Thoracic aorta (tissue), 2 donors: Measurements from ENCODE around the gene HSPA12B. TPM values are rescaled to one million over a fixed set of nuclear protein-coding genes. Genes with fewer than 3 reads are reported as not detected.
A peak's percentile ranks its signal among the peaks of the same experiment; 100 is the strongest.

Experiments used
- ATAC-seq: fragments of 150-250 bp; one replicate; pipeline ENCODE4 v1.8.0; 2017; ENCODE audit warnings: low read depth; ENCODE audit not compliant: insufficient number of reproducible peaks, low FRiP score
- DNase-seq: peaks from one replicate; pipeline ENCODE4 v3.0.0-alpha.2; 2020; ENCODE audit warnings: low spot score
- H3K27ac ChIP-seq, 2 donors: fragments of 200-600 bp; sonication (generic); 1 replicate in 1 of 2; 2 replicates in 1 of 2; pipeline ENCODE4 v1.5.1; 2016; ENCODE audit warnings: mild to moderate bottlenecking in 2 of 2, moderate library complexity in 2 of 2
- H3K27me3 ChIP-seq: fragments of 200-600 bp; sonication (generic); replicated peaks from 2 replicates; pipeline ENCODE4 v1.6.0; 2016; ENCODE audit warnings: mild to moderate bottlenecking; ENCODE audit not compliant: insufficient read depth
- H3K36me3 ChIP-seq: fragments of 200-600 bp; sonication (generic); one replicate; pipeline ENCODE4 v1.5.1; 2016
- H3K4me1 ChIP-seq, 2 donors: fragments of 200-600 bp; sonication (generic); 1 replicate in 1 of 2; 2 replicates in 1 of 2; pipeline versions ENCODE4 v1.5.1 to v1.6.0; 2016; ENCODE audit warnings: low read depth in 2 of 2, mild to moderate bottlenecking in 1 of 2; ENCODE audit not compliant: control insufficient read depth in 1 of 2
- H3K4me3 ChIP-seq: fragments of 200-600 bp; sonication (generic); 2 replicates; pipeline ENCODE4 v1.5.1; 2016; ENCODE audit warnings: mild to moderate bottlenecking
- H3K9me3 ChIP-seq: fragments of 200-600 bp; sonication (generic); 2 replicates; pipeline ENCODE4 v1.5.1; 2016
- CTCF ChIP-seq: fragments of 200-600 bp; sonication (generic); IDR thresholded peaks from one replicate; pipeline ENCODE4 v1.5.1; 2019; ENCODE audit warnings: antibody characterized with exemption
- total RNA-seq, 2 donors: library from RNA; depleted of rRNA; stranded (reverse); fragments of >200 nt; gene quantifications; one replicate each; pipeline versions ENCODE4 v1.1.0 to v1.2.3, GENCODE V29; 2016

HSPA12B gene
- total RNA-seq, 2 donors from 2014 or later: 4.6 to 6.5 TPM

- peak overlapping the region; percentile 31 for H3K4me3 ChIP-seq
- H3K9me3 ChIP-seq: no peaks in the 10 kb centered on the region
- ATAC-seq (no peak), DNase-seq (no peak)
- no peaks in the 10 kb centered on the region for H3K27me3 ChIP-seq
- no peaks in the 10 kb centered on the region for H3K36me3 ChIP-seq
- peak; percentile 96 for TF ChIP-seq CTCF
- peaks cover 4 to 12% of the 10 kb centered on the region in 2 donors for H3K4me1 ChIP-seq
- H3K27ac ChIP-seq: no peak overlapping the region
Observed at GRCh38 chr20:3710703-3711483, 21.6 kb upstream of the HSPA12B start.

- DNase-seq: no peak
Observed at GRCh38 chr20:3711484-3711941, 21.0 kb upstream of the HSPA12B start.

GRCh38 chr20:3712279-3712873 is 20.1 kb upstream of the HSPA12B start, which contains the start of gene SIGLEC1:
Gene SIGLEC1 (minus strand): TSS chr20:3712600. CDS start chr20:3707128, 5,472 bp downstream.
- H3K27ac ChIP-seq: no peak within 1 kb of the TSS
- TF ChIP-seq CTCF: no peak
- H3K4me3 ChIP-seq: peak within 1 kb of the TSS; percentile 31
- H3K36me3 ChIP-seq: no peaks in the 10 kb centered on the region
- no peaks in the 10 kb centered on the region for H3K9me3 ChIP-seq
- peaks cover 3 to 4% of the 10 kb centered on the region in 2 donors for H3K4me1 ChIP-seq
- DNase-seq (no peak), ATAC-seq (no peak)
- no peaks in the 10 kb centered on the region for H3K27me3 ChIP-seq

More at GRCh38 chr20:3711484-3711941, 21.0 kb upstream of the HSPA12B start:
- TF ChIP-seq CTCF: no peak
- no peaks in the 10 kb centered on the region for H3K36me3 ChIP-seq
- ATAC-seq: no peak
- H3K27ac ChIP-seq: no peak overlapping the region
- peaks cover 4 to 12% of the 10 kb centered on the region in 2 donors for H3K4me1 ChIP-seq
- H3K27me3 ChIP-seq: no peaks in the 10 kb centered on the region
- H3K4me3 ChIP-seq: peak overlapping the region; percentile 31
- no peaks in the 10 kb centered on the region for H3K9me3 ChIP-seq

- DNase-seq: no peak
- no peak for ATAC-seq
Observed at GRCh38 chr20:3714092-3714491, 18.4 kb upstream of the HSPA12B start.

More at GRCh38 chr20:3714092-3714491, 18.4 kb upstream of the HSPA12B start:
- Histone ChIP-seq H3K36me3 (no peaks in the 10 kb centered on the region), H3K27me3 (no peaks in the 10 kb centered on the region), H3K4me1 (peaks cover 0 to 4% of the 10 kb centered on the region in 2 donors), H3K27ac (no peak overlapping the region), H3K9me3 (no peaks in the 10 kb centered on the region), H3K4me3 (no peak overlapping the region)
- TF ChIP-seq CTCF: no peak
